ENCODE results near the gene RANGAP1. TPM values are rescaled to one million over a fixed set of nuclear protein-coding genes. Genes with fewer than 3 reads are reported as not detected.
A peak's percentile ranks its signal among the peaks of the same experiment; 100 is the strongest.

RANGAP1 gene
- total RNA-seq, 1 donor from 2014 or later: 78.0 TPM

GRCh38 chr22:41203118-41203517 is 82.9 kb downstream of the RANGAP1 start:
- no peak overlapping the region for H3K4me3 Mint-ChIP-seq (ENCODE audit: low read depth)

GRCh38 chr22:41201141-41201540 is 84.8 kb downstream of the RANGAP1 start:
- no peaks in the 10 kb centered on the region for H3K9me3 Mint-ChIP-seq (ENCODE audit: low read depth)
- no peaks in the 10 kb centered on the region for H3K36me3 Mint-ChIP-seq (ENCODE audit: insufficient read depth)
- peaks cover 29% of the 10 kb centered on the region for H3K27me3 Mint-ChIP-seq
- peaks cover 15% of the 10 kb centered on the region for H3K4me1 Mint-ChIP-seq (ENCODE audit: low read depth)
- TF ChIP-seq CTCF (IDR thresholded peaks at IDR 0.05; ENCODE audit: unreplicated experiment): no peak
- H3K4me3 Mint-ChIP-seq (ENCODE audit: low read depth): no peak overlapping the region
- no peak overlapping the region for H3K27ac Mint-ChIP-seq
- no peak for DNase-seq (ENCODE audit: low spot score, unreplicated experiment)

More at GRCh38 chr22:41203118-41203517, 82.9 kb downstream of the RANGAP1 start:
- Mint-ChIP-seq H3K36me3 (ENCODE audit: insufficient read depth) (no peaks in the 10 kb centered on the region), H3K27me3 (peaks cover 19% of the 10 kb centered on the region), H3K4me1 (ENCODE audit: low read depth) (peaks cover 16% of the 10 kb centered on the region), H3K27ac (no peak overlapping the region), H3K9me3 (ENCODE audit: low read depth) (no peaks in the 10 kb centered on the region)
- no peak for DNase-seq (ENCODE audit: low spot score, unreplicated experiment)
- no peak for TF ChIP-seq CTCF (IDR thresholded peaks at IDR 0.05; ENCODE audit: unreplicated experiment)

GRCh38 chr22:41198027-41198580 is 87.9 kb downstream of the RANGAP1 start:
- Mint-ChIP-seq H3K27ac (peak overlapping the region; percentile 62), H3K9me3 (ENCODE audit: low read depth) (no peaks in the 10 kb centered on the region), H3K4me3 (ENCODE audit: low read depth) (peak overlapping the region; percentile 77), H3K36me3 (ENCODE audit: insufficient read depth) (no peaks in the 10 kb centered on the region), H3K4me1 (ENCODE audit: low read depth) (peaks cover 8% of the 10 kb centered on the region), H3K27me3 (peaks cover 37% of the 10 kb centered on the region)
- no peak for DNase-seq (ENCODE audit: low spot score, unreplicated experiment)
- TF ChIP-seq CTCF (IDR thresholded peaks at IDR 0.05; ENCODE audit: unreplicated experiment): no peak

- peak overlapping the region; percentile 62 for H3K27ac Mint-ChIP-seq
- peak overlapping the region; percentile 77 for H3K4me3 Mint-ChIP-seq (ENCODE audit: low read depth)
Measured at GRCh38 chr22:41197038-41197972, 88.7 kb downstream of the RANGAP1 start.

More at GRCh38 chr22:41197038-41197972, 88.7 kb downstream of the RANGAP1 start:
- peak; percentile 70 for DNase-seq (ENCODE audit: low spot score, unreplicated experiment)
- H3K27me3 Mint-ChIP-seq: peaks cover 37% of the 10 kb centered on the region
- no peaks in the 10 kb centered on the region for H3K9me3 Mint-ChIP-seq (ENCODE audit: low read depth)
- peaks cover 8% of the 10 kb centered on the region for H3K4me1 Mint-ChIP-seq (ENCODE audit: low read depth)
- no peaks in the 10 kb centered on the region for H3K36me3 Mint-ChIP-seq (ENCODE audit: insufficient read depth)
- peak; percentile 15 for TF ChIP-seq CTCF (IDR thresholded peaks at IDR 0.05; ENCODE audit: unreplicated experiment)

Small RNA genes within 50 kb of the gene (microRNA-seq; reads per million reads assigned to microRNA genes)
- gene MIR6889 (ENCODE audit: borderline number of aligned reads, unreplicated experiment): not detected

Other genes with a start within 250 kb of the RANGAP1 start
- 134 and 143 TPM in 2 replicates for gene EP300, start 193.6 kb downstream of the RANGAP1 start, total RNA-seq
- 28.8 and 30.3 TPM in 2 replicates for gene L3MBTL2, start 80.9 kb downstream of the RANGAP1 start, total RNA-seq
- 3.1 TPM in 2 replicates for gene CHADL, start 45.3 kb downstream of the RANGAP1 start, total RNA-seq
- 77.3 and 83.4 TPM in 2 replicates for gene ZC3H7B, start 15.3 kb upstream of the RANGAP1 start, total RNA-seq
- gene TEF, start 95.8 kb upstream of the RANGAP1 start, total RNA-seq: 11.4 and 11.5 TPM in 2 replicates
- gene TOB2, start 160.6 kb upstream of the RANGAP1 start, total RNA-seq: 66.9 and 72.4 TPM in 2 replicates
- gene PHF5A, start 182.5 kb upstream of the RANGAP1 start, total RNA-seq: 44.3 and 52.9 TPM in 2 replicates
- gene ACO2, start 182.9 kb upstream of the RANGAP1 start, total RNA-seq: 67.4 and 69.7 TPM in 2 replicates